ENCODE measurements around the gene CACNB2. TPM values are rescaled to one million over a fixed set of nuclear protein-coding genes. Genes with fewer than 3 reads are reported as not detected.

The CACNB2 gene
- total and polyA plus RNA-seq, 10 of the 15 experiments (the other 5 are each of a cell fraction or from before 2014, with no cell fraction given): 0.62 to 8.1 (median 1.2) TPM

- TF ChIP-seq E2F8 (IDR thresholded peaks at IDR 0.05; ENCODE audit: low read depth, partially characterized antibody) (no peak), TCF3 (IDR thresholded peaks at IDR 0.05; ENCODE audit: borderline replicate concordance, insufficient read depth, low read depth, low read length) (no peak), POLR2AphosphoS5 (IDR thresholded peaks at IDR 0.05; ENCODE audit: low read length) (no peak)
These were observed 357.7 kb downstream of the CACNB2 start (continued) for GRCh38 chr10:18497806-18498369.

- no peak overlapping the region for H3K27ac ChIP-seq (ENCODE audit: control insufficient read depth, insufficient read depth)
- no peaks in the 10 kb centered on the region for H4K20me1 ChIP-seq (ENCODE audit: control insufficient read depth, insufficient read depth)
- TF ChIP-seq NR2C2 (IDR thresholded peaks at IDR 0.05; ENCODE audit: borderline replicate concordance, control insufficient read depth, insufficient read length, low read depth): no peak
- TF ChIP-seq BMI1 (IDR thresholded peaks at IDR 0.05; ENCODE audit: borderline replicate concordance): no peak
- TF ChIP-seq ZBTB33 (IDR thresholded peaks at IDR 0.05): no peak
- no peak for TF ChIP-seq RCOR1 (conservative IDR thresholded peaks at IDR 0.05; ENCODE audit: low read depth, low read length)
- no peak for TF ChIP-seq IRF5 (IDR thresholded peaks at IDR 0.05; ENCODE audit: borderline replicate concordance)
- POLR2A ChIA-PET: interaction anchor here (0.7 kb wide), 1 partner anchor 82 kb away, joined by 5 read pairs; no protein-coding TSS in a partner anchor
- FAIRE-seq: no peak
- H3K4me2 ChIP-seq (ENCODE audit: control insufficient read depth, insufficient read depth): no peak overlapping the region
- H3K4me1 ChIP-seq (ENCODE audit: control insufficient read depth, insufficient read depth, low read length): peaks cover 3% of the 10 kb centered on the region; the same call in 1 of the 2 replicates
- RAD21 ChIA-PET (ENCODE audit: unreplicated experiment): interaction anchor here (3.6 kb wide), 1 partner anchor 100 kb away, joined by 11 read pairs; no protein-coding TSS in a partner anchor
- H3K27me3 ChIP-seq (replicated peaks in 1 of 2; ENCODE audit: control insufficient read depth in 2 of 2, insufficient read depth in 2 of 2, low read length in 1 of 2): no peaks in the 10 kb centered on the region
- H3K9me3 ChIP-seq (replicated peaks; ENCODE audit: control insufficient read depth, insufficient read depth, low read length): no peaks in the 10 kb centered on the region
- no peak overlapping the region for H3K9ac ChIP-seq (ENCODE audit: control insufficient read depth, insufficient read depth, low read length)
- no peak overlapping the region for H2AFZ ChIP-seq (ENCODE audit: control insufficient read depth, low read depth, low read length)
- in situ Hi-C loops (cut with MboI): no loop called here
- CTCF ChIA-PET: interaction anchor here (0.6 to 0.7 kb wide), 2 partner anchors 12 to 25 kb away, joined by 3 read pairs; no protein-coding TSS in a partner anchor
- BruUV-seq (replicated peaks): no TSS peak
- no peak for DNase-seq (ENCODE audit: low read depth, low spot score)
- no peaks in the 10 kb centered on the region for H3K36me3 ChIP-seq (ENCODE audit: control insufficient read depth in 2 of 2, insufficient read depth in 2 of 2, low read length in 1 of 2)
- 54% methylated on average over 4 of the region's 4 CpGs for WGBS (ENCODE audit: insufficient coverage, insufficient replicate concordance, low lambda C conversion rate, missing lambda C conversion rate)
- no peak for ATAC-seq
- SMC1A ChIA-PET (ENCODE audit: uncharacterized antibody, unreplicated experiment): interaction anchor here (1.3 kb wide), 1 partner anchor 42 kb away, joined by 3 read pairs; no protein-coding TSS in a partner anchor
- no peaks in the 10 kb centered on the region for H3K79me2 ChIP-seq (ENCODE audit: control insufficient read depth, insufficient read depth, low read length)
- H3K4me3 ChIP-seq: no peak overlapping the region
- intact Hi-C loops (cut with micrococcal nuclease; ENCODE audit: unreplicated experiment): no loop called here
These were observed 358.8 kb downstream of the CACNB2 start for GRCh38 chr10:18498998-18499397.

All from GM12878 (cell line).